Skeletal muscle cell (primary cell): ENCODE data around the gene KIAA0825.
"Not testable (repeated sequence)": the region's sequence is repeated elsewhere in the genome, so short reads cannot be mapped to it uniquely, and the experiment has no call there.

Source experiments
- DNase-seq: peaks from one replicate; pipeline ENCODE4 v3.0.0-alpha.2; 2010; ENCODE audit warnings: low read depth
- H3K4me3 ChIP-seq: 2 replicates; pipeline ENCODE4 v1.5.1; 2011; ENCODE audit warnings: low read depth, mild to moderate bottlenecking, control low read depth, low read length, moderate library complexity

The KIAA0825 gene

DNA sequence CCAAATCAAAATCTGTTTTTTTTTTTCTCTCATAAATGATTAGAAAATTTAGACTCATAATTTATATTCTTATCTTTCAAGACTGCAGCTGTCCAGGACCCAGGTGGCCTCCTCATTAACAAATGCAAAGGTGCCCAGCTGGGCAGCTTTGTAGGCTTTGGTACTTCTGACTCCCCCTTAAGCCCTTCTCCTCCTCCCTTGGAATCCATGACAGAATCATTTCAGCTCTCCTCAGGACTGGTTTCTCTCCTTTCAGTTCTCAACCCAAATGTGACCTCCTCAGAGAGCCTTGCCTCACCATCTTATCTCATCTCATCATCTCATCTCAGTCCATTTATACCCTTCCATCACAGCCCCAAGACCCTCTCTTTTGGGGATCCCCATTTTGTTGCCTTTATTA is 221.7 kb downstream of the KIAA0825 start:
- H3K4me3 ChIP-seq = no peak overlapping the region
- DNase-seq = no peak

DNA sequence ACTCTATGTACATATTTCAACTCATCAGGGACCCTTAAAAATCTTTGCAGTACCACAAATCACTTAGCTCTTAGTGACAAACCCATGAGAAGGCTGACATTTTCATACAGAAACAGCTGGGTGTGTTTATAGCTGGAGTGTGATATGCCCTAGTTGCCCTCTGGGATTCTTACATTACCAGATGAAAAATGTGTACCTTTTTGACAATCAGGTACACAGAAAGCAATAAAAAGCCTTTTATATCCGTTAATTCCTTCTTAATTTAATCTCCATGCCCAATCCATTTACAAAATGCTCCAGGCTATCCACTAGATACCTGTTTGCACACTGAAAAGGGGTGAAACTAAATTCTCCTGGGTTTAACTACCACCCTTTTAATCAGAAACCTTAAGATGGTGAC is 222.9 kb downstream of the KIAA0825 start:
- H3K4me3 ChIP-seq = no peak overlapping the region
- DNase-seq = no peak

- no peak for DNase-seq
- no peak overlapping the region for H3K4me3 ChIP-seq
Measured at GRCh38 chr5:94391996-94392395, 226.4 kb downstream of the KIAA0825 start.

GRCh38 chr5:94389515-94389899 is 228.9 kb downstream of the KIAA0825 start:
- DNase-seq = no peak
- no peak overlapping the region for H3K4me3 ChIP-seq

- DNase-seq = no peak
- H3K4me3 ChIP-seq = no peak overlapping the region
Measured at GRCh38 chr5:94388773-94389514, 229.5 kb downstream of the KIAA0825 start.

GRCh38 chr5:94385767-94386166 is 232.6 kb downstream of the KIAA0825 start:
- DNase-seq = no peak
- H3K4me3 ChIP-seq = no peak overlapping the region

- no peak overlapping the region for H3K4me3 ChIP-seq
- no peak for DNase-seq
Measured at GRCh38 chr5:94378062-94378461, 240.3 kb downstream of the KIAA0825 start.

GRCh38 chr5:94376672-94377345 is 241.6 kb downstream of the KIAA0825 start:
- DNase-seq = no peak
- H3K4me3 ChIP-seq = no peak overlapping the region

- DNase-seq = no peak
- no peak overlapping the region for H3K4me3 ChIP-seq
Measured at GRCh38 chr5:94375801-94376200, 242.6 kb downstream of the KIAA0825 start.

DNA sequence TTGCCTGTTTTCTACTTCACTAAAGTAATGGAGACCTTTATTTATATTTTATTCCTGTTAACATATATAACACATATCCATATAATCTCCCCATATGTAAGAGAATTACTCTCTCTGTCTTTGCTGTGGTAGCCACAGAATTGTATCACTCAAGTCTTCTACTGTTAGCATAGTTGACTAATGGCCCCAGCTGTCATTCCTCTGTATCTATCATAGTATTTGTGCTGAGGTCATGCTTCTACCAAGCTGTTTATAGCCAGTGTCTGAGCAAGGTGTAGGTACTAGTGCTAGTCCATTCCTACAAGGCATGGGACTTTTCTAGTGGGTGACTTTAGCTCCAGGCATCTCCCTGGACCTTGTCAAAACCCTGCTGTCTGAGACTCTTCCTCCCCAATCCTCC is 244.1 kb downstream of the KIAA0825 start:
- DNase-seq = no peak
- H3K4me3 ChIP-seq = no peak overlapping the region

DNA sequence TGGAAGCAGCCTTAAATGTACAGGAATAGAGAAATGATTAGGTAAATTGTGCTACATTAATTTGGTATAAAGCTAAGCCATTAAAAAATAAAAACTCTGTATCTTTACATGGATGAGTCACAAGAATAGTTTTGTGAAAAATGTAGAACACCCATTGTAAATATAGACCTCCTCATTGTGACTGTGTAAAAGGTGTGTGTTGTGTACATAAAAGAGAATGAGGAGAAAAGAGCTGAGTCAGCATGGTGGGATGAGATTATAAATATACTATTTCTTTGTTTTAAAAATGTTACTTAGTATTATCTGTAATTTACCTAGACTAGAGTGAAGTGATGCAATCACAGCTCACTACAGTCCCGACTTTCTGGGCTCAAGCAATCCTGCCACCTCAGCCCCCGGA is 250.5 kb downstream of the KIAA0825 start:
- no peak overlapping the region for H3K4me3 ChIP-seq
- DNase-seq = no peak

- no peak for DNase-seq
- H3K4me3 ChIP-seq = no peak overlapping the region
Measured at GRCh38 chr5:94366811-94367210, 251.6 kb downstream of the KIAA0825 start.

GRCh38 chr5:94362857-94363256 is 255.5 kb downstream of the KIAA0825 start:
- no peak for DNase-seq
- no peak overlapping the region for H3K4me3 ChIP-seq

DNA sequence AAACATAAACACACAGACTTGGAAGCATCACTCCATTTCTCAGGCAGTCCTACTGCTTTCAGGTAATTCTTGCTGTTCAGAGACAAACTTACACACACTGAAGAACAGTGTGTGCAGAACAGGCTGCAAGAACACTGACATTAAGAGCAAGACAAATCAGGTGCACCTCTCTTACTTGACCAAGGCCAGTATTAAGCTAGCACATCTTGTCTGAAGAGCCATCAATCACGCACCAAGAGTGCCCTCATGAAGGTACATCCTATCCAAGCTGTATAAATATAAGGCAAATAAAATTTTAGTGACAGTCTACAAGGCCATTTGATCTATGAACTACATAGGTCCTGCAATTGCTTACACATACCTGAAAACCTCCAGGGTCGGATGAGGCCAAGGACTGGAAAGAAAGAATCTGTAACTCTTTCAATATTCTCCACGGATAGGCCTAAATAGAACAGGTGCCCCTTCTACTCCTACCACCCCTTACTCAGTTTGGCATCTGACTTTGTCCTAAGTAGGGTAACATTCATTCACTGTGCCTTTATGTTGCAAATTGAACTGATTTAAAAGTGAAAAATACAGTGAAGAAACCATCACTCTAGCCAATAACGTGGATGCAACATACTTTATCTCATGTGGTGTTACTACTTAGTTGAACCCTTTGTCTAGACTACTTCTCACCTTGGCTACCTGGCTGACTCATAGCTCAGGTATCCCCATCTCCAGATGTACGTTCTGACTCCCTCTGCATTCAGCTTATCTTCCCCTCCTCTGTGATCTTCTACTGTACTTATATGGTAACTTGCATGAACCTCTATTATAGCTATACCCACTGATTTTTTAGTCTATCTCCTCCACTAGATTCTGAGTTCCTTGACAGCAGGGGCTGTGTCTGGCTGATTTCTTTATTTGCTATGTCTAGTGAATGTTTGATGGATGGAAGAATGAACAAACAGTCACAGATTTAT is 256.3 kb downstream of the KIAA0825 start:
- DNase-seq = no peak
- no peak overlapping the region for H3K4me3 ChIP-seq

GRCh38 chr5:94361161-94361560 is 257.2 kb downstream of the KIAA0825 start:
- no peak for DNase-seq
- H3K4me3 ChIP-seq = no peak overlapping the region

- no peak overlapping the region for H3K4me3 ChIP-seq
- no peak for DNase-seq
Measured at GRCh38 chr5:94360382-94361130, 257.8 kb downstream of the KIAA0825 start.

- H3K4me3 ChIP-seq = no peak overlapping the region
- no peak for DNase-seq
Measured at GRCh38 chr5:94359880-94360279, 258.5 kb downstream of the KIAA0825 start.

- DNase-seq = no peak
- no peak overlapping the region for H3K4me3 ChIP-seq
Measured at GRCh38 chr5:94355811-94356210, 262.6 kb downstream of the KIAA0825 start.

GRCh38 chr5:94354837-94355485 is 263.4 kb downstream of the KIAA0825 start:
- not testable (repeated sequence) for DNase-seq, H3K4me3 ChIP-seq
